NCI-H128 (cell line): ENCODE results near the gene REXO1.

Source experiments
- DNase-seq: peaks from one replicate; lab custom pipeline; 2025; ENCODE audit not compliant: unreplicated experiment; lab: John Stamatoyannopoulos, UW

The REXO1 gene

GRCh38 chr19:1773184-1773583 lies 75.1 kb downstream of the REXO1 start:
- no peak for DNase-seq

DNA sequence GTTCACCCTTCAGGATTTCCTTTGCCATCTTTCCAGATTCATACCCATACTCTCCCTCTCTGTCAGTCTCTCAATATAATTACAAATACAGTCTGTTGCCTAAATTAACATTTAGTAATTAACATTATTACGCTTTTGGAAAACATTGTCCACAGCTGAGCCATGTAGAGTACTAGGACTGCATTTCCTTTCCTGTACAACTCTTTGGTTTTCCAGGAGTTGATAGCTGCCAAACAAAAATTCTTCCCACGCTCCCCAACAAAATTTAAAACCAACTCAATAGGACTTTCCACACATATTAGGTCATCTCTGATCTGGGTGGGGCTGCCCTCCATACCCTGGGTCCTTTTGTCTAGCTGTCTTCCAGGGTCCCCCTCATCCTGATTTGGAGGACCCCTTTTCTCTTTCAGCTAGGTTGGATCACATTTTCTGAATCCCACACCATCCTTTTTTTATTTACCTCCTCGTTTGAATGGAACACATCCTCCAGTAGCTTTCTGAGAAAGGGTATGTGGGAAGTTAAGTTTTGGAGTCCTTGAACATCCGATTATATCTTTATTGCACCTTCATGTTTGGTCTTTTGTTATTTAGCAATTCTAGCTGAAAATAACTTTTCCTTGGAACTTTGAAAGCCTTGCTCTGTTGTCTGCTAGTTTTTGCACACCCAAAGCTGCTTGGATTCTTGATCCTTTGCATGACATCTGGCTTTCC lies 77.3 kb downstream of the REXO1 start:
- no peak for DNase-seq

GRCh38 chr19:1769645-1769985 lies 78.7 kb downstream of the REXO1 start:
- DNase-seq, result no peak

GRCh38 chr19:1768918-1769644 lies 79.2 kb downstream of the REXO1 start:
- no peak for DNase-seq

GRCh38 chr19:1768248-1768647 lies 80.0 kb downstream of the REXO1 start:
- no peak for DNase-seq

GRCh38 chr19:1767464-1767933 lies 80.8 kb downstream of the REXO1 start:
- no peak for DNase-seq

DNA sequence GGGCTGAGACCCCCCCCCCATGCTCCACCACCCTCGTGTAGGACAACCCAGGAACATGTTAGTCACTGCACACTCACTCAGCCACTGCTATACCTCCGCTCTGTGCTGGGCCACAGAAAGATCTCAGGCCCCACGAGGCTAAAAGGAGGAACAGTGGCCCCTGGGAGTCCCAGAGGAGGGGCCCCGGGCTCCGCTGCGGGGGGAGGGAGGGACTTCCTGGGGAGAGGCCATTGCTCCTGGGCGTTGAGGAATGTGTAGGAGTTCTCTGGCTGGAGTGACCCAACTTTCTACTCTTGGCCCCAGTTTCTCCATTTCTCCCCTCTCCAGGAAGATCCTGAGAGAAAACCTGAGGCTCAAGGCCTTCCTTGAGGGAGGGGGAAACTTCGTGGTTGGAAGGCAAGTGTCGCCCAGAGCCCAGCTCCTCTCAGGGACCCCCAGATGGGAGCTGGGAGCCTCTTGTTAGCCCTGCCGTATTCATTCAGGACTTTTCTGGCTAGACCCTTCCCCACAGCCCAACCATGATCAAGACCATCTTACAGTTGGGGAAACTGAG lies 81.4 kb downstream of the REXO1 start:
- no peak for DNase-seq

DNA sequence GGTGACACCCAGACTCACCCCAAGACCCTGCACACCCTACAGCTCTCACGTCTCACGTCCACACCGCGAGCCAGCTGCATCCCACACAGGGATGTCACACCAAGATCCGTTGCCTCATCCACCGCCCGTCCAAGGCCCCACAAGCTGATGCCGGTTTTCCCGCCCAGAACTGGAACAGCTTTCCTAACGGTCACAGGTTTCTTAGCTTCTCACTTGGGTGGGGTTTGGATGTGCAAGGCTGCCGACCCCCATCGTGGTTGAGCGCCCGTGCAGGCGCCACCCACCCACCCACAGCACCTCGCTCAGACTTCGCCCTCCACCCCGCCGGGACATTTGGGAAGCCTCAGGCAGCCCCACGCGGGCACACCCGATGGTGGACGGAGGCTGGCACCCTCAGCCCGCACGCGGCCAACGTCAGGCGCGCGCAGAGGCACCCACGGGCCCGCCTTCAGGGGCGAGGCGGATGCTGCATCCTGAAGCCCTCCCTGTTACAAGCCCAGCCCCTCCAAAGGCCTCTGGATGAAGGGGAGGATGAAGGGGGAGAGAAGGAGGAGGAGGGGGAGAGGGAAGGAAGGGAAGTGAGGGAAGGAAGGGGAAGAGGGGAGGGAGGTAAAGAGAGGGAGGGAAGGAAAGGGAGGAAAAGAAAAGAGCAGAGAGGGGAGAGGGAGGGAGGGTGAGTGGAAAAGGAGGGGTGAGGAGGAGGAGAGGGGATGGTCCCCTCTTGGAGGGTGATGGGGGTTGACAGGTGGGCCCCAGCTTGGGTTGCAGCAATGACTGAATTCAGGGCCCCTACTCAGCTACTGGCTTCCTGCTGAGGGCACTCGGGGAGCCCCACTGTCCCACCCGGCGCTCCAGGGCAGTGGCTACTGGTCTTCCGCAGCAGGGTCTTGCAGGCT lies 82.1 kb downstream of the REXO1 start:
- no peak for DNase-seq
